GM18511 (cell line): ENCODE results near the gene FBN3.

Experiments
- ATAC-seq: cut with Tn5 transposase; IDR thresholded peaks from one replicate; pipeline ENCODE4 v1.9.1; 2021; ENCODE audit warnings: mild to moderate bottlenecking, moderate library complexity; ENCODE audit not compliant: unreplicated experiment

Gene FBN3

DNA sequence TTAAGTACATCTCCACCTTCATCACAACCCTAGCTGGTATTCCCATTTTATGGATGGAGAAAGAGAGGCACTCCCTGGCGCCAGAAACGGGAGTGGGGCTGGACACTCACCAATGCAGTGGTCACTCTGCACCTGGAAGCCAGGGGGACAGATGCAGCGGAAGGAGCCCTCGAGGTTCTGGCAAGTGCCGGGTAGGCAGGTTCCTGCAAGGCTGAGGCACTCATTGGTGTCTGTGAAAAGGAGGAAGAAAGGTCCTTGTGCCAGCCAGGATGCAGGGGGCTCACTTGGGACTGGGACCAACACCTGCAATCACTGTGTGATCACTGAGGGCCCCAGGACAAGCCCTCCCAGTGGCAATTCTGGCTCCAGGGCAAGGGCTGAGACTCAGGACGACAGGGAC lies 55.1 kb downstream of the FBN3 start:
- ATAC-seq = no peak

DNA sequence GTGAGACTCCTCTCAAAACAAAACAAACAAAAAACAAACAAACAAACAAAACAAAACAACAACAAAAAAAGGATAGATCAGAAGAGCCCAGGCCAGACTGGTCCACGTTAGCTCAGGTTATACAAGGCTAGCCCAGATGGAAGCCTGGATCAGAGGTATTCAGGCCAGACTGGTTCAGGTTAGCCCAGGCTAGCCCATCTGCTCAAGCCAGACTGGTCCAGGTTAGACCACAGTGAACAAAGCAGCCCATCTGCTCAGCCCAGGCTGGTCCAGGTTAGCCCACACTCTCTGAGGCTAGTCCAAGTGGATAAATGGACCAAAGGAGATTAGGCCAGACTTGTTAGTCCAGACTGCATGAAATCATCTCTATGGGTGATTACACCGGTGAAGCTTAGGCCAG lies 55.7 kb downstream of the FBN3 start:
- ATAC-seq = no peak

DNA sequence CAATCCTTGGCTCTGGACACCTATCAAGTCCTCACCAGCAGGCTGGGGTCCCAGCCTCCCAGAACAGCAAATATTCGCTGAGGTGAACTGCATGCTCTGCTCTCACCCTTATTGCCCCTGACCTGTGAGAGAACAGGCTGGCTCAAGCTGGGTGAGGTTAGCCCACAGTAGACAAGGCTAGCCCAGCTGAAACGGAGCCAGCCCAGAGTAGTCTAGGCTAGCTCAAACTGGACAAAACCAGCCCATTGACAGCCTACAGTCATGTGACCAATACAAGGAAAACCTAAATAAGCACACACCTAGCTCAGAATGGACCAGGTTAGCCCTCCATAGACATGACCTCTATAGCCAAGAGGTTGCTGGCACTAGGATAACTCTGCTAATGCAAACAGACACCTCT lies 58.4 kb downstream of the FBN3 start:
- ATAC-seq = no peak

DNA sequence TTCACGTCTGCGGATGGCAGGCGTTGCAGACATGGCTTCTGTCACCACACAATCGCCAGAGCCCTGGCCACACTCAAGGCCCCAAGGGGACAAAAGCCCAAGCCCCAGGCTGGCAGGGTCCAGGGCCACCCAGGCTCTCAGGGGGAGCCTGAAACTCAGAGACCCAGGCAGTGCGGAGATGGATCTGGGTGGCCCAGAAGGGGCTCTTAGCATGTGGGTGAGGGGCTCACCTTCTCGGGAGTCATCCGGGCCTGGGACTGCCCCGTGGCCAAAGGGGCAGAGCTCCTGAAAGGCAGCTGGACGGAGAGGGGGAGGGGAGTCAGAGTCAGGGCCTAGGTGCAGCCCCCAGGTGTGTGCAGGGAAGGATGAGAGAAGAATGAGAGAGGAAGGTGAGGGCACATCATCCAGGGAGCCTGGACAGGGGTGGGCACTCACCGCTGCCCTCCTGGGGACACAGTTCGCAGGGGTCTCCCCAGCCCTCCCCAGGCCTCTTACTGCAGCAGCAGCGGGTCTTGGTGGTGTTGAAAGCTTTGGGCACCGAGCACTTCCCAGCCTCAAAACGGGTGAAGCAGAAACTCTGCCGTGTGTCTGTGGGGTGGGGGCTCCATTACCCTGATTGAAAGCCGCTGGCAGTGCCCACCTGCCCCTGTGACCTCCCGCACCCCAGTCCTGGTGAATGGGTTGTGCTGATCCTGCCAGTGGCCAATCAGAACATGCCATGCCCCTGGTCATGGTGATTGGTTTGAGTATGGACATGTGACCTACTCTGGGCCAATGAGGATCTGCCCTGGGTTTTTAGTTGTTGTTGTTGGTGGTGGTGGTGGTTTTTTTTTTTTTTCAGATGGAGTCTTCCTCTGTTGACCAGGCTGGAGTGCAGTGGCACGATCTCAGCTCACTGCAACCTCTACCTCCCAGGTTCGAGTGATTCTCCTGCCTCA lies 59.5 kb downstream of the FBN3 start:
- no peak for ATAC-seq

DNA sequence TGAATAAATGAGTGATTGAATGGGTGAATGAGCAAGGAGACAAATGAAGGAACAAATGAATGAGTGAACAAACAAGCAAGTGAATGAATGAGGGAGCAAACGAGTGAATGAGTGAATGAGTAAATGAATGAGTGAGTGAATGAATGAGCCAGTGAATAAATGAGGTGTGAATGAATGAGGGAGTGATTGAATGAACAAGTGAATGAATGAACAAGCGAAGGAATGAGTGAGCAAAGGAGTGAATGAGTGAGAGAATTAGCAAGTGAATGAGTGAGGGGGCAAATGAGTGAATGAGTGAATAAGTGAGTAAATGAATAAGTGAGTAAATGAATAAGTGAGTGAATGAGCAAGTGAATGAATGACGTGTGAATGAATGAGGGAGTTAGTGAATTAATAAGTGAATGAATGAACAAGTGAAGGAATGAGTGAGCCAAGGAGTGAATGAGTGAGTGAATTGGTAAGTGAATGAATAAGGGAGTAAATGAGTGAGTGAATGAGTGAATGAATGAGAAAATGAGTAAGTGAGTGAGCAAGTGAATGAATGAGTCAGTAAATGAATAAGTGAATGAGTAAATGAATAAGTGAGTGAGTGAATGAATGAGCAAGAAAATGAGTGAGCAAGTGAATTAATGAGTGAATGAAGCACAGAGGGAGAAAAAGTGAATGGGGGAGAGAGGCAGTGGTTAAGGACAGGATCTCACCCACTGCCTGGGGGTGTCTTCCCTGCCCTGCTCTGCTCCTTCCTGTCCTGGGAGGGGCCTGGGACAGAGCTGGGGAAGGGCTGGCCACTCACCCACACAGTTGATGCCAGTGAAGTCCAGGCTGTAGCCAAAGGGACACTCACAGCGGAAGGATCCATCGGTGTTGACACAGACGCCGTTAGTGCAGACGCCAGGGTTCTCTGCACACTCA lies 60.4 kb downstream of the FBN3 start:
- no peak for ATAC-seq

GRCh38 chr19:8087876-8088275 lies 61.5 kb downstream of the FBN3 start:
- ATAC-seq = no peak

DNA sequence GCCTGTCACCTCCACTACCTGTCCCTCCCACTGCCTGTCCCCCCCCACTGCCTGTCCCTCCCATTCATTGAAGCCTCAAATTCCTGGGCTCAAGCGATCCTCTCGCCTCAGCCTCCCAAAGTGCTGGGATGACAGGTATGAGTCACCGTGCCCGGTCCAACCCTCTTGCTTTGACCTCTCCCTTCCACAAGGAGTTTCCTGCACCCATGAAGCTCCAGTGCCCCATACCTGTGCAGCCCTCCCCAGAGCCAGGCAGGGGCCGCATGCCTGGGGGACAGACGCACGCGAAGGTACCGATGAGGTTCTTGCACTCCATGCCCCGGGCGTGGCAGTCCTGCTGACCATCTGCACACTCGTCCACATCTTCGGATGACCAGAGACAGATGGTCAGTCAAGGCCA lies 62.5 kb downstream of the FBN3 start:
- no peak for ATAC-seq

DNA sequence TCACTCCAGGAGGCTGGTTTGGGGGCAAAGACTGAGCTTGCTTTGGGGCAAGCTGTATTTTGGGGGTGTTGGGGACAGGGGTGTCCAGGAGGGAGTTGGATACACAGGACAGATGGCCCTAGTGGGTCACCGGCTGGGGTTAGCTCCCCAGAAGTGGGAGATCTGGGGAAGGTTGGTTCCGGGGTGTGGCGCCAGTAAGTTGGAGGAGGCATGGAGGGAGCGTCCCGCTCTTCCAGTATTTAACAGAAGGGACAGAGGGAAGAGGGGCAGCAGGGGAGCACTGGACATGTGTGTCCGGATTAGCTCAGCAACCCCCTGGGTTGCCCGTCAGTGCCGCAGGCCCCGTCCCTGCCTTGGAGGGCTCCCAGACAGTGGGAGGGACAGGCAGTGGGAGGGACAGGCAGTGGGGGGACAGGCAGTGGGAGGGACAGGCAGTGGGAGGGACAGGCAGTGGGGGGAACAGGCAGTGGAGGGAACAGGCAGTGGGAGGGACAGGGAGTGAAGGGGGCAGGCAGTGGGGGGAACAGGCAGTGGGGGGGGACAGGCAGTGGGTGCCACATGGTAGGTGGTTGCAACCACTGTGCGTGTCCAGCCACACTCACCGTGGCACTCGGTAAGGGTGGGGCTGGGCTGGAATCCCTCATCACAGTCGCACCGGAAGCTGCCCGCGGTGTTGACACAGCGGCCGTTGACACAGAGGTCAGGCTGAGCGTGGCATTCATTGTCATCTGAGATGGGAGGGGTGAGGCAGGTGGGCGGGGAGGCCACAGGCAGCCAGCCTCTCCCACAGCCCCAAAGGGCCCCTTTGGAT lies 63.6 kb downstream of the FBN3 start:
- ATAC-seq = no peak

GRCh38 chr19:8084152-8084551 lies 65.2 kb downstream of the FBN3 start:
- ATAC-seq = no peak

DNA sequence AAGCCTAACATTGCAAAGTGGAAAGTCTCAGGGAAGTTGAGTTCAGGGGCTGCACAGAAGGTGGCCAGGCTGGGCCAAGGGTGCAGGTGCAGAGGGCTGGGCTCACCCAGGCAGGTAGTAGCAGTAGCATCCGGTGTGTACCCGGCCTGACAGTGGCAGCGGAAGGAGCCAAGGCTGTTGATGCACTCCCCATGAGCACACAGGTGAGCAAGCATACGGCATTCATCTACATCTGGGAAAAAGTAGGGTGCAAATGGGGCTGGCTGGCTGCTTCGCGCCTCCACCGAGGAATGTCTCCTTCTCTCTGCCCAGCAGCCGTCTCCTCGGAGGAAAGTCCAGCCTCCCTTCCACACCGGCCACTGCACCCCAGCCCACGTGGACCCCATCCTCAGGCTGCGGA lies 66.3 kb downstream of the FBN3 start:
- no peak for ATAC-seq

DNA sequence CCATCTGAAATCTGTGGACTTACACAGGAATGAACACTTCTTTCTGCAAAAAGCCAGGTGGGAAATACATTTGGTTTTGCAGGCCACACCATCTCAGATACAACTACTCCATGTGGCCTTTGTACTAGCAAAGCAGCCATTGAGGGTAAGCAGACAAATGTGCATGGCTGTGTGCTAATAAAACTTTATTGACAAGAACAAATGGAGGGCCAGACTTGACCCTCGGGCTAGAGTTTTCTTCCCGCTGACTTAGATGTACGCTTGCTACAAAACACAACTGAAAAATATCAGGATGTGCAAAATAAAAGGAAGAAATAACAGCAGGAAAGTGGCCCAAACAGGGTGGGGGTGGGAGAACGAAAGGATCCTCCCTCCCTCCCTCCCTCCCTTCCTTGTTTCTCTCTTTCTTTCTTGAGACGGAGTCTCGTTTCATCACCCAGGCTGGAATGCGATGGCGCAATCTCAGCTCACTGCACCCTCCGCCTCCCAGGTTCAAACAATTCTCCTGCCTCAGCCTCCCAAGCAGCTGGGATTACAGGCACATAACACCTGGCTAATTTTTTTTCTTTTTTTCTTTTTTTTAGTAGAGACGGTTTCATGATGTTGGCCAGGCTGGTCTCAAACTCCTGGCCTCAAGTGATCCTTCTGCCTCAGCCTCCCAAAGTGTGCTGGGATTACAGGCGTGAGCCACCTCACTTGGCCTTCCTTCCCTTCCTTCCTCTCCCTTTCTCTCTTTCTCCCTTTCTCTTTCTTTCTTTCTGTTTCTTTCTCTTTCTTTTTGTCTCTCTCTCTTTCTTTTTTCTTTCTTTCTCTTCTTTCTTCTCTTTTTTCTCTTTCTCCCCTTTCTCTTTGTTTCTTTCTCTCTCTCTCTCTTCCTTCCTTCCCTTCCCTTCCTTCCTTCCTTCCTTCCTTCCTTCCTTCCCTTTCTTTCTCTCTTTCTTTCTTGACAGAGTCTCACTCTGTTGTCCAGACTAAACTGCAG lies 67.5 kb downstream of the FBN3 start:
- no peak for ATAC-seq

DNA sequence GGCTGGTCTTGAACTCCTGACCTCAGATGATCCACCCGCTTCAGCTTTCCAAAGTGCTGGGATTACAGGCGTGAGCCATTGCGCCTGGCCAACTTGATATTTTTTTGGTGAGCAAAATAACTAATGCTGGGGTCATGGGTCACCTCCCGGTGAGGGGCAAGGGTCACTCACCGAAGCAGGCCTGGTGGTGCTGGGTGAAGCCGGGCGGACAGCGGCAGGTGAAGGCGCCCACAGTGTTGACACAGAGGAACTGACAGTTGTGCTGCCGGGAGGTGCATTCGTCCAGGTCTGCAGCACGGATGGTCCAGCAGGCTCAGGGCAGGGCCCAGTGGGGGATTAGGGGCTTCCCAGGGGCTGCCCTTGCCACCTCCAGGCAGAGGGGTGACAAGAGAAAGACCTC lies 68.6 kb downstream of the FBN3 start:
- no peak for ATAC-seq

DNA sequence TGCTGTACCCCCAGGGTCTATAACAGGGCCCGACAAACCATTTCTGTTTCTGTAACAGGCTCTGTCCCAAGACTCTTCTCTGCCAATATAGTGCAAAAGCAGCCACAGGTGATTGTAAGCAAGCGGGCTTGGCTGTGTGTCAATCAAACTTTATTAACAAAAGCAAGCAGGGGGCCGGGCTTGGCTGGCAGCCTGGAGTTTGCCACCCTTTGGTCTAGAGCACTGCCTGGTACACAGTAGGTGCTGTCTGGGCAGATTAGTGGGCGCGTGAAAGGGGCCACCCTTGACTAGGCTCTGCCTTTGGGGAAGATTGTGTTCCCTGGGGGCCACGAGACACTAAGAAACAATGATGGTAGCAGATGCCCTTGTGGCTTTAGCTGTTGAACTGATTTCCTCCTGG lies 69.4 kb downstream of the FBN3 start:
- ATAC-seq = no peak

GRCh38 chr19:8075158-8076074 lies 74.0 kb downstream of the FBN3 start:
- ATAC-seq = no peak

GRCh38 chr19:8074501-8074900 lies 74.9 kb downstream of the FBN3 start:
- ATAC-seq = no peak

- ATAC-seq = no peak
Measured at GRCh38 chr19:8071912-8072311, 77.5 kb downstream of the FBN3 start.

DNA sequence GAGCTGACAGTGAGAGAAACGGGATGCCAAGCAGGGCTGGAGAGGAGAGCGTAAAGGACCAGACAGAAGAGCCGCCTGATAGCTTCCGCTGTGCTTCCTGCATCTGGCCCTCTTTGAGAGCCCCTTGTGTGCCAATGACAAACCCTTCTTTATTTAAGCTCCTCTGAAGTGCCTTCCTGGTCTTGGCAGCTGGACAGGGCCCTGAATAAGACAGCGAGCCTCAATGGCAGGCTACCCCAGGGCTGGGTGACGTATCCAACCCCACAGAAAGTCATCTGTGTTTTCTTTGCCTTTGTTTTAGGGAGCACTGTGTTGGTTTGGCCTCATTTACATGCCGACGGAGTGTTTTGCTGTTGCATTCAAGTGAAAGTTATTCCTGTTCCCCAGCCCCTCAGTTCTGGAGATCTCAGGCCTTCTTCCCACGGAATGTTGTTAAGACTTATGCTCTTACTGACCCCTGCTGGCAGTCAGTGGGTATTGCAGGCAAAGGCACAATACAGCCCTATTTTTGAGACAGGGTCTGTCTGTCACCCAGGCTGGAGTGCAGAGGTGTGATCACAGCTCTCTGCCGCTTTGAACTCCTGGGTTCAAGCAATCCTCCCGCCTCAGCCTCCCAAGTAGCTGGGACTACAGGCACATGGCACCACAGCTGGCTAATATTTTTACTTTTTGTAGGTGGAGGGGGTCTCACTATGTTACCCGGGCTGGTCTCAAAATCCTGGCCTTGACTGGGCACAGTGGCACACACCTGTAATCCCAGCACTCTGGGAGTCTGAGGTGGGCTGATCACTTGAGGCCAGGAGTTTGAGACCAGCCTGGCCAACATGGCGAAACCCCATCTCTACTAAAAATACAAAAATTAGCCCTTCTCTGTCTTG lies 80.1 kb downstream of the FBN3 start:
- no peak for ATAC-seq

- no peak for ATAC-seq
Measured at GRCh38 chr19:8065875-8066261, 83.5 kb downstream of the FBN3 start.
